Activated CD4-positive, alpha-beta memory T cell treated with anti-CD3 and anti-CD28 coated beads for 36 hours (primary cell): ENCODE measurements around the gene SLC35G4. TPM values are rescaled to one million over a fixed set of nuclear protein-coding genes. Genes with fewer than 3 reads are reported as not detected.
"Not testable (repeated sequence)": the region's sequence is repeated elsewhere in the genome, so short reads cannot be mapped to it uniquely, and the experiment has no call there.

Source experiments
- CTCF ChIA-PET: fragments of 350-600 bp; sonication (Branson Sonifier 250); formaldehyde crosslinking; loops from one replicate; lab custom pipeline; 2021; ENCODE audit warnings: antibody characterized with exemption, inconsistent platforms; lab: Charles Lee
- POLR2A ChIA-PET: fragments of 350-600 bp; sonication (Branson Sonifier 250); formaldehyde crosslinking; loops from one replicate; lab custom pipeline; 2021; ENCODE audit warnings: antibody characterized with exemption; lab: Charles Lee
- DNase-seq: peaks from one replicate; pipeline ENCODE4 v3.0.0-alpha.2; 2020
- H3K27ac Mint-ChIP-seq: one replicate; pipeline ENCODE4 v1.8.0; 2021; ENCODE audit warnings: mixed read lengths
- H3K27me3 Mint-ChIP-seq: one replicate; pipeline ENCODE4 v1.8.0; 2021; ENCODE audit warnings: mixed read lengths
- H3K36me3 Mint-ChIP-seq: one replicate; pipeline ENCODE4 v1.8.0; 2021; ENCODE audit warnings: mixed read lengths
- H3K4me1 Mint-ChIP-seq: one replicate; pipeline ENCODE4 v1.8.0; 2021; ENCODE audit warnings: low read depth, mixed read lengths
- H3K4me3 Mint-ChIP-seq: one replicate; pipeline ENCODE4 v1.8.0; 2021; ENCODE audit warnings: mild to moderate bottlenecking, mixed read lengths
- H3K9me3 Mint-ChIP-seq: one replicate; pipeline ENCODE4 v1.8.0; 2021; ENCODE audit warnings: mixed read lengths
- intact Hi-C: fragments of 100-400 bp; cut with micrococcal nuclease; formaldehyde crosslinking; loops from one replicate; pipeline ENCODE4 v1.15.1; 2023
- total RNA-seq, 2 experiments: library from RNA; stranded (reverse); gene quantifications; one replicate each; pipeline ENCODE4 v1.2.3, GENCODE V29; 2021

SLC35G4 gene
- total RNA-seq, 2 experiments from 2014 or later: not detected

GRCh38 chr18:11579916-11580315, 29.5 kb upstream of the SLC35G4 start:
- Mint-ChIP-seq H3K36me3 (no peaks in the 10 kb centered on the region), H3K4me1 (peaks cover 34% of the 10 kb centered on the region), H3K27ac (no peak overlapping the region), H3K4me3 (no peak overlapping the region), H3K9me3 (no peaks in the 10 kb centered on the region), H3K27me3 (no peaks in the 10 kb centered on the region)
- ChIA-PET POLR2A (no interaction called here), CTCF (interaction anchor here (1.3 kb wide), 1 partner anchor 27 kb away, joined by 3 read pairs; no protein-coding TSS in a partner anchor)
- intact Hi-C loops: loop anchor here (10.0 kb wide), 1 partner anchor 255 kb away; no protein-coding TSS in a partner anchor
- DNase-seq: no peak

GRCh38 chr18:11581286-11581685, 28.1 kb upstream of the SLC35G4 start:
- Mint-ChIP-seq H3K4me1 (peaks cover 33% of the 10 kb centered on the region), H3K27ac (no peak overlapping the region), H3K4me3 (no peak overlapping the region), H3K27me3 (no peaks in the 10 kb centered on the region), H3K36me3 (no peaks in the 10 kb centered on the region), H3K9me3 (no peaks in the 10 kb centered on the region)
- CTCF ChIA-PET: interaction anchor here (1.3 kb wide), 1 partner anchor 28 kb away, joined by 3 read pairs; no protein-coding TSS in a partner anchor
- intact Hi-C loops: no loop called here
- POLR2A ChIA-PET: no interaction called here
- DNase-seq: no peak

GRCh38 chr18:11585596-11585995, 23.8 kb upstream of the SLC35G4 start:
- Mint-ChIP-seq H3K4me3 (no peak overlapping the region), H3K9me3 (no peaks in the 10 kb centered on the region), H3K27ac (no peak overlapping the region), H3K36me3 (no peaks in the 10 kb centered on the region), H3K27me3 (peaks cover 1% of the 10 kb centered on the region), H3K4me1 (peaks cover 27% of the 10 kb centered on the region)
- CTCF ChIA-PET: no interaction called here
- intact Hi-C loops: no loop called here
- POLR2A ChIA-PET: no interaction called here
- DNase-seq: no peak

- Mint-ChIP-seq H3K9me3 (no peaks in the 10 kb centered on the region), H3K4me1 (peaks cover 19% of the 10 kb centered on the region), H3K36me3 (no peaks in the 10 kb centered on the region), H3K4me3 (no peak overlapping the region), H3K27me3 (peaks cover 1% of the 10 kb centered on the region), H3K27ac (no peak overlapping the region)
- CTCF ChIA-PET: interaction anchor here (0.5 kb wide), 1 partner anchor 735 kb away, joined by 3 read pairs; no protein-coding TSS in a partner anchor
- DNase-seq: no peak
- POLR2A ChIA-PET: no interaction called here
- intact Hi-C loops: no loop called here
Measured at GRCh38 chr18:11586896-11587295, 22.5 kb upstream of the SLC35G4 start.

- Mint-ChIP-seq H3K27me3 (peaks cover 1% of the 10 kb centered on the region), H3K36me3 (no peaks in the 10 kb centered on the region), H3K4me3 (no peak overlapping the region), H3K4me1 (peaks cover 19% of the 10 kb centered on the region), H3K9me3 (no peaks in the 10 kb centered on the region), H3K27ac (no peak overlapping the region)
- ChIA-PET CTCF (interaction anchor here (0.5 kb wide), 1 partner anchor 736 kb away, joined by 3 read pairs; no protein-coding TSS in a partner anchor), POLR2A (no interaction called here)
- DNase-seq: no peak
- intact Hi-C loops: no loop called here
Measured at GRCh38 chr18:11587432-11587831, 22.0 kb upstream of the SLC35G4 start.

- H3K4me3 Mint-ChIP-seq: no peak overlapping the region
- intact Hi-C loops: no loop called here
- DNase-seq: no peak
- H3K27ac Mint-ChIP-seq: no peak overlapping the region
- ChIA-PET CTCF (interaction anchor here (0.6 kb wide), 1 partner anchor 31 kb away, joined by 3 read pairs; no protein-coding TSS in a partner anchor), POLR2A (interaction anchor here (0.6 kb wide), 1 partner anchor 283 kb away, joined by 3 read pairs; no protein-coding TSS in a partner anchor)
- H3K27me3 Mint-ChIP-seq: peaks cover 1% of the 10 kb centered on the region
- no peaks in the 10 kb centered on the region for H3K36me3 Mint-ChIP-seq
- peaks cover 19% of the 10 kb centered on the region for H3K4me1 Mint-ChIP-seq
- no peaks in the 10 kb centered on the region for H3K9me3 Mint-ChIP-seq
Measured at GRCh38 chr18:11587846-11588245, 21.6 kb upstream of the SLC35G4 start.

- Mint-ChIP-seq H3K4me3 (no peak overlapping the region), H3K9me3 (no peaks in the 10 kb centered on the region), H3K27ac (no peak overlapping the region), H3K27me3 (peaks cover 12% of the 10 kb centered on the region), H3K36me3 (no peaks in the 10 kb centered on the region), H3K4me1 (peaks cover 12% of the 10 kb centered on the region)
- CTCF ChIA-PET: no interaction called here
- intact Hi-C loops: no loop called here
- POLR2A ChIA-PET: no interaction called here
- no peak for DNase-seq
Measured at GRCh38 chr18:11591957-11592356, 17.4 kb upstream of the SLC35G4 start.

GRCh38 chr18:11600321-11600720, 9.1 kb upstream of the SLC35G4 start:
- peaks cover 3% of the 10 kb centered on the region for H3K9me3 Mint-ChIP-seq
- ChIA-PET CTCF (no interaction called here), POLR2A (no interaction called here)
- H3K27me3 Mint-ChIP-seq: peaks cover 8% of the 10 kb centered on the region
- H3K27ac Mint-ChIP-seq: no peak overlapping the region
- intact Hi-C loops: no loop called here
- no peak overlapping the region for H3K4me3 Mint-ChIP-seq
- no peaks in the 10 kb centered on the region for H3K4me1 Mint-ChIP-seq
- no peak for DNase-seq
- H3K36me3 Mint-ChIP-seq: peaks cover 2% of the 10 kb centered on the region

- no peak for DNase-seq
- Mint-ChIP-seq H3K9me3 (no peaks in the 10 kb centered on the region), H3K36me3 (no peaks in the 10 kb centered on the region), H3K4me3 (no peak overlapping the region), H3K27me3 (peaks cover 2% of the 10 kb centered on the region), H3K4me1 (no peaks in the 10 kb centered on the region), H3K27ac (no peak overlapping the region)
- POLR2A ChIA-PET: no interaction called here
- CTCF ChIA-PET: no interaction called here
- intact Hi-C loops: no loop called here
Measured at GRCh38 chr18:11607906-11608305, 1.5 kb upstream of the SLC35G4 start.

GRCh38 chr18:11608618-11609017, 778 bp upstream of the SLC35G4 start:
- H3K9me3 Mint-ChIP-seq, H3K4me3 Mint-ChIP-seq, H3K27ac Mint-ChIP-seq, intact Hi-C loops, CTCF ChIA-PET, DNase-seq, H3K27me3 Mint-ChIP-seq, H3K36me3 Mint-ChIP-seq, H3K4me1 Mint-ChIP-seq, POLR2A ChIA-PET: not testable (repeated sequence)

GRCh38 chr18:11613073-11613472, 3.7 kb downstream of the SLC35G4 start:
- POLR2A ChIA-PET, H3K27ac Mint-ChIP-seq, H3K36me3 Mint-ChIP-seq, DNase-seq, H3K4me1 Mint-ChIP-seq, intact Hi-C loops, H3K4me3 Mint-ChIP-seq, H3K27me3 Mint-ChIP-seq, H3K9me3 Mint-ChIP-seq: not testable (repeated sequence)
- CTCF ChIA-PET: interaction anchor here (0.6 kb wide), 1 partner anchor 129 kb away, joined by 4 read pairs; no protein-coding TSS in a partner anchor

GRCh38 chr18:11613611-11614010, 4.2 kb downstream of the SLC35G4 start:
- DNase-seq, H3K27me3 Mint-ChIP-seq, intact Hi-C loops, POLR2A ChIA-PET, H3K27ac Mint-ChIP-seq, H3K4me3 Mint-ChIP-seq, H3K36me3 Mint-ChIP-seq, H3K4me1 Mint-ChIP-seq, H3K9me3 Mint-ChIP-seq, CTCF ChIA-PET: not testable (repeated sequence)

GRCh38 chr18:11614042-11614441, 4.6 kb downstream of the SLC35G4 start:
- H3K4me1 Mint-ChIP-seq, intact Hi-C loops, DNase-seq, H3K9me3 Mint-ChIP-seq, H3K27me3 Mint-ChIP-seq, H3K4me3 Mint-ChIP-seq, H3K27ac Mint-ChIP-seq, POLR2A ChIA-PET, H3K36me3 Mint-ChIP-seq, CTCF ChIA-PET: not testable (repeated sequence)
